Lower leg skin (tissue), 4 donors: ENCODE data around the gene HEATR5A. TPM values are rescaled to one million over a fixed set of nuclear protein-coding genes. Genes with fewer than 3 reads are reported as not detected.

ENCODE experiments used
- DNase-seq, 2 donors: peaks; one replicate each; pipeline ENCODE4 v3.0.0-alpha.2; 2019; ENCODE audit warnings: low spot score in 2 of 2
- H3K4me3 ChIP-seq: fragments of 200-600 bp; sonication (generic); 2 replicates; pipeline ENCODE4 v1.5.1; 2017; ENCODE audit warnings: mild to moderate bottlenecking, low read depth; ENCODE audit not compliant: poor library complexity, severe bottlenecking
- POLR2A ChIP-seq, 2 donors: fragments of 450-650 bp; IDR thresholded peaks; one replicate each; pipeline ENCODE4 v1.6.1; 2016 to 2017; ENCODE audit warnings: antibody characterized with exemption in 2 of 2, mild to moderate bottlenecking in 1 of 2, moderate library complexity in 1 of 2
- WGBS, 2 donors: methylation state at CpG; one replicate each; pipeline ENCODE4 v1.1.5; 2018; 5-methylcytosine and 5-hydroxymethylcytosine counted together
- intact Hi-C: fragments of 100-400 bp; cut with DNase I; formaldehyde crosslinking; loops from one replicate; pipeline ENCODE4 v1.15.0; 2023; ENCODE audit warnings: low total_unique reads
- total RNA-seq, 4 donors: library from RNA; depleted of rRNA; stranded (reverse); fragments of >200 nt; gene quantifications; one replicate each; pipeline ENCODE4 v1.1.0, GENCODE V29; 2016
- TF ChIP-seq, protein P1 (sequence below), 3 donors: fragments of 450-650 bp; IDR thresholded peaks; one replicate each; pipeline ENCODE4 v1.5.1; 2016; ENCODE audit warnings: antibody characterized with exemption in 3 of 3, mild to moderate bottlenecking in 3 of 3, moderate library complexity in 2 of 3

HEATR5A gene
- total RNA-seq, 4 donors from 2014 or later, result 7.3 to 11.6 (median 9.8) TPM

- TF ChIP-seq, protein P1, sequence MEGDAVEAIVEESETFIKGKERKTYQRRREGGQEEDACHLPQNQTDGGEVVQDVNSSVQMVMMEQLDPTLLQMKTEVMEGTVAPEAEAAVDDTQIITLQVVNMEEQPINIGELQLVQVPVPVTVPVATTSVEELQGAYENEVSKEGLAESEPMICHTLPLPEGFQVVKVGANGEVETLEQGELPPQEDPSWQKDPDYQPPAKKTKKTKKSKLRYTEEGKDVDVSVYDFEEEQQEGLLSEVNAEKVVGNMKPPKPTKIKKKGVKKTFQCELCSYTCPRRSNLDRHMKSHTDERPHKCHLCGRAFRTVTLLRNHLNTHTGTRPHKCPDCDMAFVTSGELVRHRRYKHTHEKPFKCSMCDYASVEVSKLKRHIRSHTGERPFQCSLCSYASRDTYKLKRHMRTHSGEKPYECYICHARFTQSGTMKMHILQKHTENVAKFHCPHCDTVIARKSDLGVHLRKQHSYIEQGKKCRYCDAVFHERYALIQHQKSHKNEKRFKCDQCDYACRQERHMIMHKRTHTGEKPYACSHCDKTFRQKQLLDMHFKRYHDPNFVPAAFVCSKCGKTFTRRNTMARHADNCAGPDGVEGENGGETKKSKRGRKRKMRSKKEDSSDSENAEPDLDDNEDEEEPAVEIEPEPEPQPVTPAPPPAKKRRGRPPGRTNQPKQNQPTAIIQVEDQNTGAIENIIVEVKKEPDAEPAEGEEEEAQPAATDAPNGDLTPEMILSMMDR (IDR thresholded peaks at IDR 0.05), result peak in 1 of 3 donors; percentile 36
- TF ChIP-seq POLR2A (IDR thresholded peaks at IDR 0.05), result no peak
- DNase-seq, result no peak
- no peak overlapping the region for H3K4me3 ChIP-seq
- 92 to 93% methylated on average over 12 of the region's 12 CpGs for WGBS, 2 donors
- intact Hi-C loops, result no loop called here
These were observed 133.7 kb downstream of the HEATR5A start for GRCh38 chr14:31286456-31287293.

GRCh38 chr14:31283578-31284252 lies 136.6 kb downstream of the HEATR5A start:
- DNase-seq, result no peak
- intact Hi-C loops, result no loop called here
- TF ChIP-seq, protein P1 (IDR thresholded peaks at IDR 0.05), result no peak
- no peak for TF ChIP-seq POLR2A (IDR thresholded peaks at IDR 0.05)
- 49 to 58% methylated on average over 3 of the region's 3 CpGs for WGBS, 2 donors
- H3K4me3 ChIP-seq, result no peak overlapping the region

- TF ChIP-seq, protein P1 (IDR thresholded peaks at IDR 0.05), result no peak
- TF ChIP-seq POLR2A (IDR thresholded peaks at IDR 0.05), result no peak
- 94 to 96% methylated on average over 1 of the region's 1 CpG for WGBS, 2 donors
- intact Hi-C loops, result no loop called here
- no peak overlapping the region for H3K4me3 ChIP-seq
- no peak for DNase-seq
These were observed 137.2 kb downstream of the HEATR5A start for GRCh38 chr14:31283153-31283552.

DNA sequence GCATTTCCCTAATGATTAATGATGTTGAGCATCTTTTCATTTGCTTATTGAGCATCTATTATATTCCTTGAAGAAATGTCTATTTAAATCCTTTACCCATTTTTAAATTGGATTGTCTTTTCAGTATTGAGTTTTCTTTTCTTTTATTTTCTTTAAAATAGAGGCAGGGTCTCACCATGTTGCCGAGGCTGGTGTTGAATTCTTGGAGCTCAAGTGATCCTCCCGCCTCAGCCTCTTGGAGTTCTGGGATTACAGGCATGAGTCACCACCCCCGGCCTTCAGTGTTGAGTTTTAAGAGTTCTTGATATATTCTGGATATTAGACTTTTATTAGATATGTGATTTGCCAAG lies 139.5 kb downstream of the HEATR5A start:
- intact Hi-C loops, result no loop called here
- WGBS, 2 donors, result 94 to 95% methylated on average over 3 of the region's 3 CpGs
- TF ChIP-seq POLR2A (IDR thresholded peaks at IDR 0.05), result no peak
- TF ChIP-seq, protein P1 (IDR thresholded peaks at IDR 0.05), result no peak

GRCh38 chr14:31280132-31280870 lies 140.0 kb downstream of the HEATR5A start:
- TF ChIP-seq POLR2A (IDR thresholded peaks at IDR 0.05), result no peak
- TF ChIP-seq, protein P1 (IDR thresholded peaks at IDR 0.05), result no peak
- intact Hi-C loops, result no loop called here
- no peak overlapping the region for H3K4me3 ChIP-seq
- no peak for DNase-seq
- 94 to 97% methylated on average over 4 of the region's 4 CpGs for WGBS, 2 donors

More for the DNA sequence above, 139.5 kb downstream of the HEATR5A start:
- DNase-seq, result no peak
- no peak overlapping the region for H3K4me3 ChIP-seq
